Caco-2 (cell line): Measurements from ENCODE around the gene OSBPL6. TPM values are rescaled to one million over a fixed set of nuclear protein-coding genes. Genes with fewer than 3 reads are reported as not detected.

Source experiments
- BruUV-seq: library from RNA; stranded (reverse); fragments of 400-500 nt; replicated peaks from 2 replicates; lab custom pipeline; 2021; lab: Mats Ljungman, UMichigan
- CTCF ChIA-PET: fragments of 300-600 bp; sonication (Branson Sonifier 250); formaldehyde crosslinking; loops from one replicate; lab custom pipeline; 2022; ENCODE audit warnings: antibody characterized with exemption; lab: Charles Lee
- POLR2A ChIA-PET: fragments of 300-600 bp; sonication (Branson Sonifier 250); formaldehyde crosslinking; loops from one replicate; lab custom pipeline; 2022; ENCODE audit warnings: antibody characterized with exemption; lab: Charles Lee
- DNase-seq, 2 experiments: peaks; one replicate each; pipeline versions ENCODE4 v3.0.0 to v3.0.0-alpha.2; 2020 to 2022
- H3K27me3 ChIP-seq: replicated peaks from 2 replicates; pipeline ENCODE4 v1.6.0; 2011; ENCODE audit warnings: low read length; ENCODE audit not compliant: control insufficient read depth, insufficient read depth
- H3K36me3 ChIP-seq: 2 replicates; pipeline ENCODE4 v1.5.1; 2011; ENCODE audit warnings: low read length; ENCODE audit not compliant: control insufficient read depth, insufficient read depth
- H3K4me1 ChIP-seq: fragments of 250-450 bp; sonication (Bioruptor Pico); 2 replicates; pipeline ENCODE4 v1.5.1; 2020; ENCODE audit warnings: mild to moderate bottlenecking
- H3K4me3 ChIP-seq: 2 replicates; pipeline ENCODE4 v1.5.1; 2011; ENCODE audit warnings: low read depth, mild to moderate bottlenecking, control low read depth, low read length
- H3K9me3 ChIP-seq: fragments of 250-450 bp; sonication (Bioruptor Pico); 2 replicates; pipeline ENCODE4 v1.5.1; 2020; ENCODE audit warnings: mild to moderate bottlenecking, moderate library complexity
- H3K27ac Mint-ChIP-seq: one replicate; pipeline ENCODE4 v1.8.0; 2022; ENCODE audit warnings: mixed read lengths; ENCODE audit not compliant: unreplicated experiment
- H3K27me3 Mint-ChIP-seq: one replicate; pipeline ENCODE4 v1.8.0; 2022; ENCODE audit warnings: mixed read lengths; ENCODE audit not compliant: insufficient read depth, unreplicated experiment
- H3K36me3 Mint-ChIP-seq: one replicate; pipeline ENCODE4 v1.8.0; 2022; ENCODE audit warnings: mild to moderate bottlenecking, mixed read lengths; ENCODE audit not compliant: insufficient read depth, unreplicated experiment
- H3K4me1 Mint-ChIP-seq: one replicate; pipeline ENCODE4 v1.8.0; 2022; ENCODE audit warnings: low read depth, mixed read lengths; ENCODE audit not compliant: unreplicated experiment
- H3K4me3 Mint-ChIP-seq: one replicate; pipeline ENCODE4 v1.8.0; 2022; ENCODE audit warnings: mild to moderate bottlenecking, moderate library complexity, mixed read lengths; ENCODE audit not compliant: unreplicated experiment
- H3K9me3 Mint-ChIP-seq: one replicate; pipeline ENCODE4 v1.8.0; 2022; ENCODE audit warnings: mixed read lengths; ENCODE audit not compliant: unreplicated experiment
- CTCF ChIP-seq, 2 experiments: fragments of 200-600 bp in 1 of 2; IDR thresholded peaks; 1 replicate in 1 of 2; 2 replicates in 1 of 2; pipeline versions ENCODE4 v1.5.1 to v1.8.0; 2011 to 2022; ENCODE audit warnings: antibody characterized with exemption in 1 of 2, control low read depth in 1 of 2, inconsistent platforms in 1 of 2, low read depth in 1 of 2, low read length in 1 of 2, mild to moderate bottlenecking in 1 of 2, moderate library complexity in 1 of 2; ENCODE audit not compliant: insufficient read depth in 1 of 2, severe bottlenecking in 1 of 2, unreplicated experiment in 1 of 2
- intact Hi-C: fragments of 100-400 bp; cut with micrococcal nuclease; formaldehyde crosslinking; loops from one replicate; pipeline ENCODE4 v1.10.0; 2022; ENCODE audit not compliant: unreplicated experiment
- total RNA-seq: library from RNA; stranded (reverse); gene quantifications from 2 replicates; pipeline ENCODE4 v1.2.3, GENCODE V29; 2022

OSBPL6 gene
- total RNA-seq, 1 experiment from 2014 or later = 1.5 TPM

- Histone ChIP-seq H3K9me3 (no peaks in the 10 kb centered on the region), H3K36me3 (no peaks in the 10 kb centered on the region), H3K27me3 (no peaks in the 10 kb centered on the region), H3K4me1 (no peaks in the 10 kb centered on the region), H3K4me3 (peak overlapping the region; percentile 35; the same call in 1 of the 2 replicates)
- Mint-ChIP-seq H3K27ac (no peak overlapping the region), H3K9me3 (no peaks in the 10 kb centered on the region), H3K4me1 (peaks cover 3% of the 10 kb centered on the region), H3K4me3 (peak overlapping the region; percentile 73), H3K27me3 (no peaks in the 10 kb centered on the region), H3K36me3 (no peaks in the 10 kb centered on the region)
- ChIA-PET POLR2A (interaction anchor here (0.6 kb wide), 1 partner anchor 11 kb away, joined by 3 read pairs; no protein-coding TSS in a partner anchor), CTCF (interaction anchor here (0.6 to 1.3 kb wide), 14 partner anchors 10 to 304 kb away, joined by 3 to 10 read pairs (median 5); partner anchors contain the start of genes PJVK, PRKRA and RBM45)
- intact Hi-C loops = loop anchor here (1.0 to 10.0 kb wide), 6 partner anchors 17 to 430 kb away; partner anchors contain the start of genes OSBPL6 and RBM45
- BruUV-seq = TSS peak; percentile 85
- TF ChIP-seq CTCF (IDR thresholded peaks at IDR 0.05; ENCODE audit: insufficient read depth in 1 of 2, low read depth in 1 of 2, low read length in 1 of 2, severe bottlenecking in 1 of 2, unreplicated experiment in 1 of 2) = peak; percentile 87 to 95
- peak; percentile 88 to 89 for DNase-seq
Measured at GRCh38 chr2:178414266-178415247, 220.2 kb downstream of the OSBPL6 start.

- H3K4me3 Mint-ChIP-seq = no peak overlapping the region
Measured at GRCh38 chr2:178415979-178416378, 221.7 kb downstream of the OSBPL6 start.

More at GRCh38 chr2:178415979-178416378, 221.7 kb downstream of the OSBPL6 start:
- intact Hi-C loops = loop anchor here (10.0 kb wide), 1 partner anchor 431 kb away; no protein-coding TSS in a partner anchor
- no peaks in the 10 kb centered on the region for H3K36me3 Mint-ChIP-seq
- no peaks in the 10 kb centered on the region for H3K9me3 ChIP-seq
- H3K27ac Mint-ChIP-seq = no peak overlapping the region
- no peak for DNase-seq
- no peaks in the 10 kb centered on the region for H3K27me3 Mint-ChIP-seq
- peaks cover 6% of the 10 kb centered on the region for H3K4me1 Mint-ChIP-seq
- no TSS peak for BruUV-seq
- no peaks in the 10 kb centered on the region for H3K27me3 ChIP-seq
- CTCF ChIA-PET = no interaction called here
- H3K4me3 ChIP-seq = no peak overlapping the region
- H3K9me3 Mint-ChIP-seq = no peaks in the 10 kb centered on the region
- POLR2A ChIA-PET = no interaction called here
- no peak for TF ChIP-seq CTCF (IDR thresholded peaks at IDR 0.05; ENCODE audit: insufficient read depth in 1 of 2, low read depth in 1 of 2, low read length in 1 of 2, severe bottlenecking in 1 of 2, unreplicated experiment in 1 of 2)
- no peaks in the 10 kb centered on the region for H3K36me3 ChIP-seq
- no peaks in the 10 kb centered on the region for H3K4me1 ChIP-seq
